Activated naive CD8-positive, alpha-beta T cell (primary cell): Measurements from ENCODE around the gene KDM4B.

ENCODE experiments used
- H3K27ac Mint-ChIP-seq: one replicate; pipeline ENCODE4 v1.8.0; 2021; ENCODE audit warnings: mixed read lengths
- H3K27me3 Mint-ChIP-seq: one replicate; pipeline ENCODE4 v1.8.0; 2021; ENCODE audit warnings: mixed read lengths
- H3K36me3 Mint-ChIP-seq: one replicate; pipeline ENCODE4 v1.8.0; 2021; ENCODE audit warnings: mixed read lengths
- H3K4me1 Mint-ChIP-seq: one replicate; pipeline ENCODE4 v1.8.0; 2021; ENCODE audit warnings: low read depth, mixed read lengths
- H3K4me3 Mint-ChIP-seq: one replicate; pipeline ENCODE4 v1.8.0; 2021; ENCODE audit warnings: mild to moderate bottlenecking, mixed read lengths
- H3K9me3 Mint-ChIP-seq: one replicate; pipeline ENCODE4 v1.8.0; 2021; ENCODE audit warnings: low read depth, mixed read lengths

Gene KDM4B

DNA sequence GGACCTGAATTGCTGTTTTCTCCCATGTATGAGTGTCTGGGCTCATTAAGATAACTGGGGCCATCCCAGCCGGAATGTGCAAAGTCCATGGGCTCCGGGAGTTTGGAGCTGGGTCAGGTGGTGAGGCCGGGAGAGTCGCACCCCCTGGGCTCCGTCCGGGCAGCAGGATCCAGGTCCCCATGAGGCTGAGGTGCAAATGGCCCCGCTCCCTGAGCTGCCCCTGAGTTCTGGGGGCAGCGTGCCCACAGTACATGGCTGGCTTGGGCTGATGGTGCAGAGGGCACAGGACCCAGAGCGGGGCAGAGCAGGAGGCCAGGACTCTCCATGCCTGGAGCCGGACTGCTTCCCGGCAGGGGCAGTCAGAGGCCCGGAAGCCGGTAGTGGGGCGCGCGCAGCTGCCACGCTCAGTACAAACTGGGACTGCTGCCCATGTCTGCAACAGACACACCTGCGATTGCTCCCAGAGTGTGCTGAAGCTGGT is 136.0 kb downstream of the KDM4B start:
- Mint-ChIP-seq H3K27ac (no peak overlapping the region), H3K9me3 (peaks cover 7% of the 10 kb centered on the region), H3K36me3 (peaks cover 11% of the 10 kb centered on the region)

DNA sequence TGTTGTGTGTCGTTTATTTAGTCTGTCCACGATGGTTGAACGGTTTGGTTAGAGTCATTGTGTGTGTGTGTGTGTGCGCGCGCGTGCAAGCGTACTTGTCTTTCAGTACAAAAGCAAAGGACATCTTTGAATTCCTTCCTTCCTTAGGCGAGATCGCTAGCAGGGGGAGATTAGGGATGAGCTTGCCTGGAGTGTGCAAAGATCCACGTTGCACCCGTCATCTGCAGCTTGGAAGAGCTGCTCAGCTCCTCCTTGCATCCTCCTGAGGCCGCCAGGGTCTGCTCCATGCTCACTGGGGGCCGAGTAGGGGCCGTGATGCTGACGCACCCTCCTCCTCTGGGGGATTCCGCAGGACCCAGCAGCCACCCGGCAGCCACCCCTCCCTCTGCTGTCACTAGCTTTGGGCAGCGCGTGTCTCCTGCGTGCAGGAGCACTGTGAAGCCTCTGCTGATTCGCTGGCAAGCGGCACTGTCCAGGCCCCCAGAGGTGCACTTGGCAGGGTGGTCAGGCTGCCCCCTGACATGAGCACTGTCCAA is 137.3 kb downstream of the KDM4B start:
- Mint-ChIP-seq H3K9me3 (no peaks in the 10 kb centered on the region), H3K4me3 (no peak overlapping the region), H3K4me1 (no peaks in the 10 kb centered on the region), H3K27me3 (no peaks in the 10 kb centered on the region), H3K27ac (no peak overlapping the region), H3K36me3 (peaks cover 3% of the 10 kb centered on the region)

More for the DNA sequence above, 136.0 kb downstream of the KDM4B start:
- Mint-ChIP-seq H3K4me3 (no peak overlapping the region), H3K4me1 (no peaks in the 10 kb centered on the region), H3K27me3 (no peaks in the 10 kb centered on the region)

DNA sequence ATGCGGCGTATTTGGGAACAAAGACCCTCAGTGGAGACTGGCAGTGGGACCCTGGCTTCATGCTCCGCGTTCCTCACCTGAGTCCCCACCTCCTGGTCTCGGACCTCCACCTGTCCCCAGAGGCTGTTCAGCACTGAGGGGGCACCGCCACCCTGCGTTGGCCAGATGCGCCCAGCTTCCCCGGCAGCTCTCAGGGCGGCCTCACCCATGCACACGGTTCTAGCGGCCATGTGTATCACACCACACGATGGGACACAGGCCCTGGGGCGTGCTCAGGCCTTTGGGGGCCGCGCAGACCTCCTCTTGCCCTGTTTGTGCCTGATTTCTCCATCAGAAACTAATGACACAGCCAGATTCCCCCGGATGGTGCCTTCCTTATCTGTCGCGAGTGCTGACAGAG is 138.1 kb downstream of the KDM4B start:
- Mint-ChIP-seq H3K4me3 (no peak overlapping the region), H3K27me3 (no peaks in the 10 kb centered on the region), H3K9me3 (no peaks in the 10 kb centered on the region), H3K4me1 (no peaks in the 10 kb centered on the region), H3K27ac (no peak overlapping the region), H3K36me3 (peaks cover 8% of the 10 kb centered on the region)

DNA sequence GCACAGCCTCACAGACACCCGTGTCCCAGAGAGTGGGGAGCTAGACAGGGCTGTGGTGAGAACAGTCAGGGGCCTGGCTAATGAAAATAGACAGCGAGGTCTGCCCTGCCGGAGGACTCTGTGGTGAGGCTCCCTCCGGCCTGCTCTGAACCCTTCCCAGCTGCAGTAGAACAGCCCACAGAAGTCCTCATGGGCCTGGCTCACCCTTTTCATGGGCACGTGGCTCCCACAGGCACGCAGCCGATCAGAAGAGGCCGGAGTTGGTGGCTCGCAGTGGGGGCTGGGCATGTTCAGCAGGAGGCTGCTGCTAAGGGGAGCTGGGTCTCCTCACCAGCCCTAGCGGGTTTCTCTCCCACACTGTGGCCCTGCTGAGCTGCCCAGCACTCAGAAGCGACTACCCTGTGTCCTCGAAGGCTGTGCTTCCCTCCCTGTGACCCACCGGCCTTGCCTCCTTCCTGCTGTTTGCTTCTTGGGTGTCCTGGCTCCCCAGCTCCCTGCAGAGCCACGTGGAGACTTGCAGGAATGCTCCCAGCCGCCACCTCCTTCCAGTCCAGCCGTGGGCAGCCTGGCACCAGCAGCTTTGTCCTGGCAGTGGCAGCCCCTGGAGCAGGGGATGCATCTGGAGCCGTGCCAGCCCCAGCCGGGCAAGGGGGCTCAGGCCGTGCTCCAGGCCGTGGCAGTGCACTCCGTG is 138.7 kb downstream of the KDM4B start:
- Mint-ChIP-seq H3K4me3 (no peak overlapping the region), H3K4me1 (no peaks in the 10 kb centered on the region), H3K27me3 (no peaks in the 10 kb centered on the region), H3K27ac (no peak overlapping the region), H3K9me3 (no peaks in the 10 kb centered on the region), H3K36me3 (peaks cover 8% of the 10 kb centered on the region)

DNA sequence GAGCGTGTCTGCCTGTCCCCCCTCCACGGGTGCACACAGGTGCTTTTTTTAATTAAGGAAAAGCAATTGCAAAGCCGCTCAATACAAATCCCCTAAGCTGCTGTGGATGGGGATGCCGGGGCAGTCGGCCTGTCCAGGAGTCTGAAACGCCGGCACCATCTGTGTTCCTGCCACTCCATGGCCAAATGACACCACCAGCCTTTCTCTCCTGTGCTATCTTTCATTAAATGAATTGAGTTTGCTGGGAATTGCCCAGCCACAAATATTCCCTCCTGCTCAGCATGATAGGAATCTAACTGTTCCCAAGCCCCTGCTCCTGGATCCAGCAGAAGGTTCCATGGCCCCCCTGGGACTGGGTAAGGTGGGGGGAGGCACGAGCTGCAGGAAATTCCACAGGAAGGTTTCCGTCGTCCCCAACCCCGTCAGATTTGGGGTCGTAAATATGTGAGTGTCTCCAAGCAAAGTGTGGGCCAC is 139.2 kb downstream of the KDM4B start:
- Mint-ChIP-seq H3K36me3 (peaks cover 8% of the 10 kb centered on the region), H3K27ac (no peak overlapping the region), H3K4me3 (no peak overlapping the region), H3K4me1 (no peaks in the 10 kb centered on the region), H3K27me3 (no peaks in the 10 kb centered on the region), H3K9me3 (no peaks in the 10 kb centered on the region)

DNA sequence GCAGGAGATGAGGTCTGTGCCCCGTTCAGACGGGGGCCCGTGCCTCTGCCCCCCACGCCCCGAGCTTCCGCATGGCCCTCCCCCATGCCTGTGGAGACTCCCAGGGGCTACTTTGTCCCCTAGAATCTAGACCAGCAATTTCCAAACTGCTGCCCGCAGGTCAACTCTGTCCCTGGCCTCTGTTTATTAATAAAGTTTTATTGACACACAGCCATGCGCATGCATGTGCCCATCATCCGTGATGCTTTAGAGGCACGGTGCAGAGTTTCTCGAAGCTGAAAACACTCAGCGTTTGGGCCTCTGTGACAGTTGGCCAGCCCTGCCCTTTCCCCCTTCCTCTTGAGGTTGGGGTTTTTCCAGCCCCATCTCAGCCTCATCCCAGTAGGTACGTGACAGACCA is 140.0 kb downstream of the KDM4B start:
- Mint-ChIP-seq H3K27ac (no peak overlapping the region), H3K27me3 (no peaks in the 10 kb centered on the region), H3K36me3 (peaks cover 8% of the 10 kb centered on the region), H3K4me3 (no peak overlapping the region), H3K9me3 (no peaks in the 10 kb centered on the region), H3K4me1 (no peaks in the 10 kb centered on the region)

DNA sequence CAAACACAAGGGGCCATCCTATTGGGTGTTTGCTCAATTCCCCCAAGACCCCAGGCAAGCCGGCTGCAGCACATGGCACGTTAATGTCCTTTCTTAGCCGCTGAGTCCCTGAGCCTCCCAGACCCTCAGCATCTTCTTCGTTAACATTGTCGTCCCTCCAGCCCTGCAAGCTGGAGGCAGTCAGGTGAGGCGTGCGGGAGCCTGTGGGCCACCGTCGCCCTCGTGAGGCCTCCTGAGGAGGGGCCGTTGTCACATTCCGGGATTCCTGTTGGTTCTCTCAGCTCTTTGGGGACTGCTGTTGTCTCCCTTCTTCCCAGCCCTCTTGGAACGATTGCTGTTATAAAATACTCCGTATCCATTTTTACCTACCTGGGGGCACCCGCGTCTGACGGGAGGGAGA is 140.6 kb downstream of the KDM4B start:
- Mint-ChIP-seq H3K27me3 (no peaks in the 10 kb centered on the region), H3K4me3 (no peak overlapping the region), H3K9me3 (no peaks in the 10 kb centered on the region), H3K36me3 (peaks cover 8% of the 10 kb centered on the region), H3K27ac (no peak overlapping the region), H3K4me1 (no peaks in the 10 kb centered on the region)

DNA sequence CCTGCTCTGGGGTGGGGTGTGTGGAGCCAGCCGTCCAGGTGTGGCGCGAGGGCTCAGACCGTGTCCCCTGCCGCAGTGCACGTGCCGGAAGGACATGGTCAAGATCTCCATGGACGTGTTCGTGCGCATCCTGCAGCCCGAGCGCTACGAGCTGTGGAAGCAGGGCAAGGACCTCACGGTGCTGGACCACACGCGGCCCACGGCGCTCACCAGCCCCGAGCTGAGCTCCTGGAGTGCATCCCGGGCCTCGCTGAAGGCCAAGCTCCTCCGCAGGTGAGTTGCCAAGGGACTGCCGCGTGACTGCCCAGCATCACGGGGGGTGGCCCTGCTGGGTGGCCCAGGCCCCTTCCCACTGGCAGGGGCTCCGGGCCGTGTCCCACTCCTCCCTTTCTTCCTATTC is 141.6 kb downstream of the KDM4B start:
- Mint-ChIP-seq H3K36me3 (peaks cover 8% of the 10 kb centered on the region), H3K9me3 (no peaks in the 10 kb centered on the region), H3K27me3 (no peaks in the 10 kb centered on the region), H3K4me3 (no peak overlapping the region), H3K27ac (no peak overlapping the region), H3K4me1 (no peaks in the 10 kb centered on the region)

DNA sequence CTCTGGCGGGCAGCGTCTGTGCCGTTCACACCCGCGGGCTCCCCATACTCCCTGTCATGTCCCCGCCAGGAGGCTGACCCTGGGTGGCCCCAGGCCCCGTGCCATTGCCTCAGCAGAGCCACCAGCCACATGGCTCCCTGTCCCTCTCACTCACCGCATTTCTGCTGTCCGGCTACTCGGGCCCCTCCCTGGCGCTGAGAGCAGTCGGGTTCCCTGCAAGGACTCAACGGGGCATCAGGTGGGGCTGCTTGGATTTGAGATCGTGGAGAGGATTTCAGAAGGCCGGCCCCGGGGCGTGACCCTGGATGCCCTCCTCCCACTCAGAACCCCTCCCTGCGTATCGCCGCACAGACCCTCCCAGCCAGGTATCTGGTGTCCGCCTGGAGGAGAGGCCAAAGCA is 142.1 kb downstream of the KDM4B start:
- no peaks in the 10 kb centered on the region for H3K27me3 Mint-ChIP-seq
- peaks cover 8% of the 10 kb centered on the region for H3K36me3 Mint-ChIP-seq
- H3K27ac Mint-ChIP-seq: no peak overlapping the region
- no peaks in the 10 kb centered on the region for H3K4me1 Mint-ChIP-seq
- H3K9me3 Mint-ChIP-seq: no peaks in the 10 kb centered on the region
- no peak overlapping the region for H3K4me3 Mint-ChIP-seq

DNA sequence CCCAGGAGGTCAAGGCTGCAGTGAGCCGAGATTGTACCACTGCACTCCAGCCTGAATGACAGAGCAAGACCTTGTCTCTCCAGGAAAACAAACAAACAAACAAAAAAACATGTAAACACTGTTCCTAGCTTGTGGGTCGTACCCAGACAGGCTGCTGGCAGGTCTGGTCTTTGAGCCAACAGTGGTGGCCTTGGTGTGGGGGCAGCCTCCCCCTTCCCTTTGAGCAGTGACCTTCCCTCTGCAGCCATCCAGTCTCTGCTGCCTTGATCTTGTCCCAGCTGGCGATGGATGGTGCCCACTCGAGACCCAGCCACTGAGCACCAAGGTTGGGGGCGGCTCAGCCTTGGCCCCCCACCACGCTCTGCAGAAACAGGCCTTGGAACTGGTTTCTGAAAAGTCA is 143.3 kb downstream of the KDM4B start:
- Mint-ChIP-seq H3K27me3 (no peaks in the 10 kb centered on the region), H3K27ac (no peak overlapping the region), H3K4me1 (no peaks in the 10 kb centered on the region), H3K4me3 (no peak overlapping the region), H3K36me3 (peaks cover 12% of the 10 kb centered on the region), H3K9me3 (no peaks in the 10 kb centered on the region)

DNA sequence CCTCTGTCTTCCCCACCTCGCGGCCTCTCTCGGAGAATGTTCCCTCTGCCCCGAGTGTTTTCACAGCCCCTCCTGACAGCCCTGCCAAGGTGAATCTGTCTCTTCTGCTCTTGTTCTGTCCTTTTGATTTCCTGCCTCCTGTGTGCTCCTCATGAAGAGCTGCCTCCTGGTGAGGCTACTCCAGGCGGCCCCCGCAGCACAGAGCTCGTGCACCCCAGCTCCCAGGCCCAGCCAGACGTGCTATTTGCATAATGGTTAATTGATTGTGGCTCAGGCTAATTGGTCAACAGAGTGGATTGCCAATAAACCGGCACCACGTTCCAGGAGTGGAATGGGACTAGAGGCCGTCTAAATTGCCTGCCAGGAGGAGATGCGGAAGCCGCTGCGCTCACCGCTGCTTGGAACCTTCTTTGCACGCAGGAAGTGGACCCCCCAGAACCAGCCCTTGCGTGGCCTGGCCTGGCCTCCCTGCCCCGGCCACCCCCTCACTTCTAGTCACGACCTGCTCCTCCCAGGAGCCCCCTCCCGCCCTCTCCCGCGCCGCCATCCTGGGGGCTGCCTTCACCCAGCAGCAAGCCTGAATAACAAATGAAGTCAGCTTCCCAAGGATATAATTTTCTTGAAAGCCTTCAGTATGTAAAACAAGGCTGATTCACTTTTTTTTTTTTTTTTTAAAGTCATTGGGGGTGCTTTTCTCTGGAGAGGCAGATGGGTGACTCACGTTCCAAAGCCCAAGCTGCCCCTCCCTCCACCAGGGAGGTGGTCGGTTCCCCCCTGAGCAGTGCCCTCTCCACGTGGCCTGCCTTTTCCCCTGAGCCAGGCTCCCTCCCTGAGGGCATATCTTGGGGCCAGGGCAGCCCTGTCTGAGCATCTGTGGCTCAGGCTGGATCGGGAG is 144.0 kb downstream of the KDM4B start:
- Mint-ChIP-seq H3K27me3 (no peaks in the 10 kb centered on the region), H3K4me3 (no peak overlapping the region), H3K4me1 (no peaks in the 10 kb centered on the region), H3K9me3 (no peaks in the 10 kb centered on the region), H3K27ac (no peak overlapping the region), H3K36me3 (peaks cover 12% of the 10 kb centered on the region)

DNA sequence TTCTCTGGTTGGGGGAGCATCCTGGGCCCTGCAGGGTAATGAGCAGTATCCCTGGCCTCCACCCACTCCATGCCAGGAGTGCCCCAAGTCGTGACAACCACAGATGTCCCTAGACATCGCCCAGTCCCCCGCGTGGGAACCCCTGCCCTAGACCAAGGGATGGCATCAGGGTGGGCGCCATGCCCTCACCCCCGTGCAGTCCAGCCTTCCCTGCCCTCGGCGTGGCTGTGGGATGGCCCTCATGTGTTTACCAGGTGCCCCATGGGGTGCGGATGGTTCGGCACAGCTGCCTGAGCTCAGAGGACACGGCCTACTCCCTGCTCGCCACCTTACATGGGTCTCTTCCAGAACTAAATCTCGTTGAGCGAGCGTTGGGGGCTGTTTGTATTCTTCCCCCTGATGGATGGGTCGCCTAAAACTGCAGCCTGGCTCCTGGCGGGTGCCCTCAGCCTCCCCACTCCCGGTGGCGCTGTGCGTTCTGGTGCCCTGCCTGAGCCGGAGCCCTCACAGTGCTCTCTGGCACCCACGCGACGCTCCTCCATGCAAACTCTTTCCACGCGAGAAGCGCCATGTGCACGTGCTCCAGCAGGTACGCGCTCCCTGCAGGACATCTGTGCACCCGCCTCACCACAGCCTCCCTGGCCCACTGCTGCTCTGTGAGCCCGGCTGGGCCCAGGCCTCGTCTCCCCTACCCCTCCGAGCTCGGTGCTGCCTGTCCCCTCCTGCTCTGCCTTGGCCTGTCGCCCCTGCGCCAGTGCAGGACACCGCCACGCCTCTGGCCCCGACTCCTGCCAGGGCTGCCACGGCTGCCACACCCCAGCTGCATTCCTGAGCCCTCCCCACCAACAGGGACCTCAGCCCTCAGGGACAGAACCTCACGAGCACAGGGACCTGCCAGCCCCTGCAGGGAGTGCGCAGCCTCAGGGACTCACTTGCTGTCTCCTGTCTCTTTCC is 145.0 kb downstream of the KDM4B start:
- Mint-ChIP-seq H3K36me3 (peaks cover 12% of the 10 kb centered on the region), H3K27me3 (no peaks in the 10 kb centered on the region), H3K9me3 (no peaks in the 10 kb centered on the region), H3K4me3 (no peak overlapping the region), H3K27ac (no peak overlapping the region), H3K4me1 (no peaks in the 10 kb centered on the region)

DNA sequence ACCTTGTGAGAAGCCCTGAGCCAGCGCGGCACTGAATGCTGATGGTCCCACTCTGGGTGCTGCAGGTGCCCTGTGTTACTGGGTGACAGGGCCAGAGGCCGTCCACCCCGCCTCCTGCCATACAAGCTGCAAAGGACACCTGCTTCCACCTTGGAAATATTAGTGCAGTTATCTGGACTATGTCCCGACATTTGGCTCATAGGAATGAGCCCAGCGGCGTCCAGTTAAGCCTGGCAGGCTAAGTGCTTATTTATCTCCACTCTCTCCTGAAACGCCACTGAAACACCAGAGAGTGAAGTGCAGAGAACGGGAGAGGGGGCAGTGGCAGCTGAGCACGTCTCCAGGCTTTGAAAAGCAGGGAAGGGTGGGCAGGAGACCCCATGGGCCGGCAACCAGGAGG is 145.8 kb downstream of the KDM4B start:
- Mint-ChIP-seq H3K4me1 (no peaks in the 10 kb centered on the region), H3K9me3 (no peaks in the 10 kb centered on the region), H3K36me3 (peaks cover 12% of the 10 kb centered on the region), H3K27ac (no peak overlapping the region), H3K4me3 (no peak overlapping the region), H3K27me3 (no peaks in the 10 kb centered on the region)

DNA sequence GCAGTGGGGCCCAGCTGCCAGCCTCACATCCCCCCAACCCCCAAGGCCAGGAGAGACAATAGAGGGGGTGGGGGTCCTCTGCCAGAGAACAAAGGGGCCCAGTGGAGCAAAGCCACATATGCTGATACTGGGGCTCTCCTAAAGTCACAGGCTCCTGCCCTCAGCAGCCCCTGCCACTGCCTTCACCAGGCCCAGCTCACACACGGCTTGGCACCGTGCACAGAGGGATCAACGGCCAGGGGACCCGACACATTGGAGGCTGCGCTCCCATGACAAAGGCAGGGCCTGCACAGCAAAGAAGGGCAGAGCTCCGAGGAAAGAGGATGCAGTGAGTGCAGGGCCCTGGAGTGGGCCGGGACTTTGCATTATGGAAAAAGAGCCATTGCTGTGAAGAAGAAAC is 146.4 kb downstream of the KDM4B start:
- Mint-ChIP-seq H3K9me3 (no peaks in the 10 kb centered on the region), H3K4me1 (no peaks in the 10 kb centered on the region), H3K4me3 (no peak overlapping the region), H3K36me3 (peaks cover 12% of the 10 kb centered on the region), H3K27me3 (no peaks in the 10 kb centered on the region), H3K27ac (no peak overlapping the region)
